KOPT-K1 (cell line): Measurements from ENCODE around the gene PPM1K.

Source experiments
- H3K27ac ChIP-seq: fragments of 200-600 bp; sonication (generic); 2 replicates; pipeline ENCODE4 v1.5.1; 2016; ENCODE audit warnings: antibody characterized with exemption, mild to moderate bottlenecking, low read depth, low read length; ENCODE audit not compliant: poor library complexity, severe bottlenecking
- H3K36me3 ChIP-seq: fragments of 200-600 bp; sonication (generic); 2 replicates; pipeline ENCODE4 v1.5.1; 2017; ENCODE audit warnings: antibody characterized with exemption, mild to moderate bottlenecking, low read length, moderate library complexity; ENCODE audit not compliant: insufficient read depth
- H3K9me3 ChIP-seq: fragments of 200-600 bp; sonication (generic); 2 replicates; pipeline ENCODE4 v1.5.1; 2017; ENCODE audit warnings: antibody characterized with exemption, low read length, mild to moderate bottlenecking; ENCODE audit not compliant: insufficient read depth, poor library complexity, severe bottlenecking

PPM1K gene

GRCh38 chr4:88244816-88245579 is 39.4 kb downstream of the PPM1K start:
- H3K27ac ChIP-seq = no peak overlapping the region
- no peaks in the 10 kb centered on the region for H3K9me3 ChIP-seq
- no peaks in the 10 kb centered on the region for H3K36me3 ChIP-seq

GRCh38 chr4:88244056-88244455 is 40.3 kb downstream of the PPM1K start:
- no peaks in the 10 kb centered on the region for H3K36me3 ChIP-seq
- no peaks in the 10 kb centered on the region for H3K9me3 ChIP-seq
- no peak overlapping the region for H3K27ac ChIP-seq

GRCh38 chr4:88242144-88242543 is 42.2 kb downstream of the PPM1K start:
- no peaks in the 10 kb centered on the region for H3K9me3 ChIP-seq
- no peak overlapping the region for H3K27ac ChIP-seq
- H3K36me3 ChIP-seq = no peaks in the 10 kb centered on the region

- no peaks in the 10 kb centered on the region for H3K9me3 ChIP-seq
- H3K36me3 ChIP-seq = no peaks in the 10 kb centered on the region
Observed at GRCh38 chr4:88240297-88240714, 44.1 kb downstream of the PPM1K start.

GRCh38 chr4:88230969-88231771 is 53.2 kb downstream of the PPM1K start:
- Histone ChIP-seq H3K27ac (no peak overlapping the region), H3K36me3 (no peaks in the 10 kb centered on the region), H3K9me3 (no peaks in the 10 kb centered on the region)

More at GRCh38 chr4:88240297-88240714, 44.1 kb downstream of the PPM1K start:
- no peak overlapping the region for H3K27ac ChIP-seq

- Histone ChIP-seq H3K27ac (no peak overlapping the region), H3K36me3 (no peaks in the 10 kb centered on the region), H3K9me3 (no peaks in the 10 kb centered on the region)
Observed at GRCh38 chr4:88230461-88230891, 53.9 kb downstream of the PPM1K start.

- no peaks in the 10 kb centered on the region for H3K9me3 ChIP-seq
- H3K36me3 ChIP-seq = no peaks in the 10 kb centered on the region
- H3K27ac ChIP-seq = no peak overlapping the region
Observed at GRCh38 chr4:88227734-88228133, 56.6 kb downstream of the PPM1K start.

- Histone ChIP-seq H3K9me3 (no peaks in the 10 kb centered on the region), H3K36me3 (no peaks in the 10 kb centered on the region), H3K27ac (no peak overlapping the region)
Observed at GRCh38 chr4:88226143-88226542, 58.2 kb downstream of the PPM1K start.

GRCh38 chr4:88225232-88226105 is 58.9 kb downstream of the PPM1K start:
- no peaks in the 10 kb centered on the region for H3K36me3 ChIP-seq

GRCh38 chr4:88223516-88223915 is 60.8 kb downstream of the PPM1K start:
- H3K36me3 ChIP-seq = no peaks in the 10 kb centered on the region
- no peaks in the 10 kb centered on the region for H3K9me3 ChIP-seq
- no peak overlapping the region for H3K27ac ChIP-seq

More at GRCh38 chr4:88225232-88226105, 58.9 kb downstream of the PPM1K start:
- H3K9me3 ChIP-seq = no peaks in the 10 kb centered on the region
- no peak overlapping the region for H3K27ac ChIP-seq

GRCh38 chr4:88219099-88219498 is 65.3 kb downstream of the PPM1K start:
- no peaks in the 10 kb centered on the region for H3K9me3 ChIP-seq
- no peak overlapping the region for H3K27ac ChIP-seq
- H3K36me3 ChIP-seq = no peaks in the 10 kb centered on the region

GRCh38 chr4:88217169-88217568 is 67.2 kb downstream of the PPM1K start:
- Histone ChIP-seq H3K9me3 (no peaks in the 10 kb centered on the region), H3K36me3 (no peaks in the 10 kb centered on the region), H3K27ac (no peak overlapping the region)

GRCh38 chr4:88216395-88216794 is 68.0 kb downstream of the PPM1K start:
- no peak overlapping the region for H3K27ac ChIP-seq
- no peaks in the 10 kb centered on the region for H3K36me3 ChIP-seq
- no peaks in the 10 kb centered on the region for H3K9me3 ChIP-seq

- H3K9me3 ChIP-seq = no peaks in the 10 kb centered on the region
- no peaks in the 10 kb centered on the region for H3K36me3 ChIP-seq
- H3K27ac ChIP-seq = no peak overlapping the region
Observed at GRCh38 chr4:88215351-88215750, 69.0 kb downstream of the PPM1K start.

- no peaks in the 10 kb centered on the region for H3K9me3 ChIP-seq
- no peak overlapping the region for H3K27ac ChIP-seq
- no peaks in the 10 kb centered on the region for H3K36me3 ChIP-seq
Observed at GRCh38 chr4:88212253-88212561, 72.2 kb downstream of the PPM1K start.
